Measurements from ENCODE around the gene TMEM88. TPM values are rescaled to one million over a fixed set of nuclear protein-coding genes. Genes with fewer than 3 reads are reported as not detected.
A peak's percentile ranks its signal among the peaks of the same experiment; 100 is the strongest.
"Not testable (repeated sequence)": the region's sequence is repeated elsewhere in the genome, so short reads cannot be mapped to it uniquely, and the experiment has no call there.

Gene TMEM88
- total RNA-seq, 1 donor from 2014 or later = 1.7 TPM

- DNase-seq (ENCODE audit: low spot score) = peak; percentile 70
Observed at GRCh38 chr17:7856011-7856810, 1.3 kb downstream of the TMEM88 start.

DNA sequence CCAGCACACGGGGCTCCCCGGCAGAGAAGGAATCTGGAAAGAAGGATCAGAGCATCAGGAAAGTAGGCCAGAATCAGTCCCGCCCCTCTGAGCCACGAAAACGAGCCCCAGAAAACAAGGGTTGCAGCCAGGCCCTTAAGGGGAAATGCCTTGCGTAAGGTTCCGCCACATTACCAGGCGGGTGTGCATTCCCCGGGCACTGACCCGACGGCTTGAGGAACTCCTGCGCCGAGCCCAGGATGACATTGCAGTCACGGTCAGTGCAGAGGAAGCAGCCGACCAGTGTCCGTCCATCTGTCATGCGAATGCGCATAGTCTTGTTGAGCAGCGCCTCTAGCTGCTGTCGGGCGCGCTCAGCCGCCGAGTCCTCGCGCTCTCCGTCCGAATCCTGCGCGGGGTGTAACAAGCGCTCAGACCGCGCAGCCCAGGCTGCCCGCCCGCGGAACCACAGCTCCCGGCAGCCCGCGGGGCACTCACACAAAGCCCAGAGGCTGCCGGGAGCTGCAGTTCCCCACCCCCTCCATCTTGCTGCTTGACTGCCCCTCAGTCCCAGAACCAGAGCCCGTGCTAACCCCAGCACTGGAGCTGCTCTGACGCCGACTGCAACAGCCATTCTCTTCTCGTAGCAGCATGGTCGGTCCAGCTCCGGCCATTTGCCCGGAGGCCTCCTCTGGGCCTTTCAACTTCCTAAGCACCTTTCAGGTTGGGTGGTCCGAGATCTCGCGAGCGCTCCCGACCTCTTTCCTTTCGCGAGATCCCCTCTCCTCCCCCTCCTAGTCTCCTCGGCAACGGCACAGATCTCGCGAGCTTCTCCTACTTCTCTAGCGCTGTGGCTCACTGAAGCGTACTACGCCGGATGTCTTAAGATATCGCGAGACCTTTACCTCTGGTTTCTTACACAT is 2.2 kb downstream of the TMEM88 start, which contains the start of gene NAA38:
Gene NAA38, minus strand, starts transcription at position 749 of the 902 bp plus-strand sequence. Its CDS starts 96 bp downstream, at position 653.
- DNase-seq (ENCODE audit: low spot score) = peak; percentile 100

GRCh38 chr17:7857713-7858521 is 3.1 kb downstream of the TMEM88 start, which contains the start of gene CYB5D1:
Gene CYB5D1 (plus strand): TSS chr17:7858003. CDS start chr17:7858135, 132 bp downstream.
- DNase-seq (ENCODE audit: low spot score) = peak; percentile 97

GRCh38 chr17:7858522-7858810 is 3.6 kb downstream of the TMEM88 start:
- DNase-seq (ENCODE audit: low spot score) = no peak

DNA sequence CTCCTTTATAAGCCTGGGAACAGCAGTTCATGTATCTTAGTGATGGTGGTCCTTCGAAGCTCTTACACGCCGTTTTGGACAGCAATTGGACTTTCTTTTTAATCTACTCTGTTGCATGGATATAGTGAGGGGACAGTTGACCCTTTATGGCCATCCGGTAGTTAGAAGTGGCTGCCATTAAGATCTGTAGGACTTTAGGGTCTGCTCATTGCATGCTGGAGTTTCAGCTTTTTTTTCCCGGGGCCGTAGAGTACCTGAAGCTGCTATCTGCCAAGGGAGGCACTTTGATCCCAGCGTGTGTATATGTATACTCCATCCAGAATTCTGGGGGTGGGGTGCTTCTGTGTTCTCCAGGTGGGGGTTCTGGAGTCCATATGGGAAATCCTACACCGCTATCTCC is 4.2 kb downstream of the TMEM88 start:
- no peak for DNase-seq (ENCODE audit: low spot score)

GRCh38 chr17:7862692-7863437 is 8.0 kb downstream of the TMEM88 start:
- DNase-seq (ENCODE audit: low spot score) = peak; percentile 66

GRCh38 chr17:7864384-7864783 is 9.5 kb downstream of the TMEM88 start:
- not testable (repeated sequence) for DNase-seq (ENCODE audit: low spot score)

DNA sequence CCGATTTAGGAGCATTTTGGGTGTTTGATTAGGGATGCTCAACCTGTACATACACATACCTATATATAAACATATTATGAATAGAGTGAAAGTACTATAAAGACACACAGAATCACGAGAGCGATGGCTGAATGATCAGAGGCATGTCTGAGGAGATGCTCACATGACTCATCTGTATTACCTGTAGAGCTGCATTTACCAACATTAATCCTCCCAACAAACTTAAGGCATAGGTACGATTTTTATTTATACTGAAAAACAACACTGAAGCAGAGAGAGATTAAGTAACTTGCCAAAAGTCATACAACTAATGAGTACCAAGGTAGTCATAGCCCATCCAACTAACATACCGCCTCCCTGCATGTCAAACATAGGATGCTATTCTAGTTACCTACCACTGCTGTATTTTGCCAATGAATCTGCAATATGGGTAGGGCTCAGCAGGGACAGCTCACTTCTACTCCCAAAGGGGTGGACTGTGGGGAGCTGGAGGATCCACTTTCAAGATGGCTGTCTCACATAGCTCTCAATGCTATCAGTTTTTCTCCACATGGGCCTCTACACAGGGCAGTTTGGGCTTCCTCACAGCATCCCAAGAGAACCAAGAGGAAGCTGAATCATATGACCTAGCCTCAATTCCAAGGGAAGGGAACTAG is 10.3 kb downstream of the TMEM88 start:
- no peak for DNase-seq (ENCODE audit: low spot score)

DNA sequence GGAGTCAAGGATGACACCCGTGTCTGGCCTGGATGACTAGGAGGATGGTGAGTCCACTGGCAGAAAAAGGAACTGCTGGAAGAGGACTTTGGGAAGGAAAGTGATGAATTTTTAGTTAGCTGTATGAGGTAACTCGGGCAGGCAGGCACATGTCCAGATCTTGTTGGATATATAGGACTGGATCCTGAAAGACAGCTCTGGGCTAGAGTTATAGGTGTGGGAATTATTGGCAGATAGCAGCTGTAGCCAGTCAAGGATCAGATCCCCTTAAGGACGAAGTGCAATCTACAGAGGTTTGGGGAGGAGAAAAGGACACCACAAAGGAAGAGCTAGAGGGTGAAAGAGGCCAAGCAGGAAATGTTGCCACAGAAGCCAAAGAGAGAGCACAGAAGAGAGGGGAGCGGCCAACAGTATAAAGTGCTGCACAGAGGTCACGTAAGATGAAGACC is 13.0 kb downstream of the TMEM88 start:
- DNase-seq (ENCODE audit: low spot score) = no peak

DNA sequence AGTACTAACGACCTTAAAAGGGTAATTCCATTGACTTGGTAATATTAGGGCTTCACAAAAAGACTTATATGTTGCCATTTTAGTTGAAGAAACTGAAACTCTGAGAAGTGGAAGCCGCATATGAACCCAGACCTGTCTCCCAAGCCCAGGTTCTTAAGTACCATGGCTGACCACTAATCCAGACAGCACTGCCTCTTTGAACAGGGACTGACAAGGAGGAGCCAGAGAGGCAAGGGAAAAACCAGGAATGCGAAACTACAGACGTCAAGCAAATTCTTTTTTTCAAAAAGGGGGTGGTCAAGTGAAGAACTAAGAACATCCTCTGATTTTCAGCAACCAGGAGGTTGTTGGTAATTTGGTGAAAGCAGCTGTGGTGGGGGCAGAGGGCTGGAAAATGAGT is 18.2 kb downstream of the TMEM88 start:
- DNase-seq (ENCODE audit: low spot score) = peak; percentile 73

GRCh38 chr17:7875804-7876370 is 21.0 kb downstream of the TMEM88 start:
- no peak for DNase-seq (ENCODE audit: low spot score)

GRCh38 chr17:7878234-7878633 is 23.4 kb downstream of the TMEM88 start:
- DNase-seq (ENCODE audit: low spot score) = no peak

- DNase-seq (ENCODE audit: low spot score) = no peak
Observed at GRCh38 chr17:7880076-7880868, 25.4 kb downstream of the TMEM88 start.

DNA sequence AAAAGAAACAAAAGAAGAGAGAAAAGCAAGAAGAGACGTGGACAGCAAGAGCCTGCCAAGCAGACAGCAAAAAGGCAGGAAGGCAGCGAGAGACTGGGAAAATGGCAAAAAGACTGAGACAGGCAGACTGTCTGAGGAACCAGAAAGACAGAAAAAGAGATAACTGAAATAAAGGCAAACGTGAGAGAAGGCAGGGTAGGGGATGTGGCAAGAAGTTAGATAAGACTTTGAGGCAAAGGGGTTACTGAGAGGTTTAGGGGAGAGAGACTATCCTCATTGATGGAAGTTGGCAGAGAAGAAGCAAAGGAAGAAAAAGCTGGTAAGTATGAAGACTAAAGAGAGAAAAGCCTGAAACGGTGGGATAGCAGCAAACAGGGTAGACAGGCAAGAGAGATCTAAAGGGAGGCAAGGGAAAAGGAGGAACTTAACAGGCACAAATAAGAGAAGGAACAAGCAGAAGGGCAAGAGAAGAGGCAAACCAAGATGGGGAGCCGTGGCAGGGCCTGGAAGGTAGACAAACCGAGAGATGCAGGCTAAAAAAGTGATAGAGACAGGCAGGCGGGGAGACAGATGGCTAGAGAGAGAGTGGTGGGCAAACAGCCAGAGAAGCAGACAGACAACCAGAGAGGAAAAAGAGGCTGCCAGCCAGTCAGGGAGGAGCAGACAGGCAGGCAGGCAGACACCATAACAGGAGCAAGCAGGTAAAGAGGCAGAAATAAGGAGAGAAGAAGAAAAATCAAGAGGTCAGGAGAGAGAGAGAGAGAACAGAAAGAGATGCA is 26.6 kb downstream of the TMEM88 start:
- DNase-seq (ENCODE audit: low spot score) = peak; percentile 69

- DNase-seq (ENCODE audit: low spot score) = peak; percentile 23
Observed at GRCh38 chr17:7882068-7882467, 27.2 kb downstream of the TMEM88 start.

DNA sequence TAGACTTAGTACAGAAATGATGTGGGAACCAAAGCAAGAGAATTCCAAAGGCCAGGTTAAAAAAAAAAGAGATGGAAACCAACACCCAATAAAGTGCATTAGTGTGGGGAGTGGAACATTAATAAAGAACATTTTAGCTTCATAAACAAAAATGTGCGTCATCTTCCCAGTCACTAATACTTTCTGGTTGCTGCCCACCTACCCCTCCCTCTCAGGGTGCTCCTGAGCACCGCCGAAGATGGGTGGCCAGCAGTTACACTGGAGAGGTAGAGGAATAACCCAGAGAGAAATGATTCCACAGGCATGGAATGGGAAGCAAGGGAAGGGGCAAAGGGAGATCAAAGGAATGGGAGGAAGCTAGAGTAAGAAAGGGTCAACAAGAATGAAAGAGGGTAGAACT is 27.8 kb downstream of the TMEM88 start:
- DNase-seq (ENCODE audit: low spot score) = no peak

- peak; percentile 72 for DNase-seq (ENCODE audit: low spot score)
Observed at GRCh38 chr17:7883781-7884386, 29.0 kb downstream of the TMEM88 start.
